A549 (cell line): ENCODE data around the gene TFF1. TPM values are rescaled to one million over a fixed set of nuclear protein-coding genes. Genes with fewer than 3 reads are reported as not detected.

ENCODE experiments used
- ATAC-seq, 2 experiments: fragments of 200-7000 bp in 1 of 2; fragments of >200 bp in 1 of 2; cut with Nextera tagmentation in 1 of 2; cut with Tn5 transposase in 1 of 2; 3 replicates each; pipeline versions ENCODE4 v1.8.0 to v1.9.1; 2018 to 2020; ENCODE audit warnings: mild to moderate bottlenecking in 1 of 2, moderate library complexity in 1 of 2
- CTCF ChIA-PET: fragments of 300-600 bp; sonication (Branson Sonifier 250); formaldehyde crosslinking; extraction: SDS; loops from one replicate; lab custom pipeline; 2021; ENCODE audit warnings: antibody characterized with exemption, inconsistent platforms; lab: Yijun Ruan, JAX
- POLR2A ChIA-PET: fragments of 350-600 bp; formaldehyde crosslinking; extraction: SDS; loops from one replicate; lab custom pipeline; 2021; ENCODE audit warnings: antibody characterized with exemption, inconsistent platforms; lab: Yijun Ruan, JAX
- DNase-seq, 2 experiments: peaks; one replicate each; pipeline versions ENCODE4 v3.0.0 to v3.0.0-alpha.2; 2011 to 2016; ENCODE audit warnings: low read depth in 1 of 2, low spot score in 1 of 2
- FAIRE-seq: peaks from 2 replicates; lab custom pipeline; 2011; peaks lifted over from hg19 to GRCh38; lab: Jason Lieb, UNC
- H3K27ac ChIP-seq, 2 experiments: fragments of >200 bp; sonication (Bioruptor Twin); formaldehyde crosslinking; 3 replicates each; pipeline ENCODE4 v1.5.1; 2016 to 2017
- H3K4me1 ChIP-seq: fragments of >200 bp; sonication (Bioruptor Twin); formaldehyde crosslinking; 3 replicates; pipeline ENCODE4 v1.6.1; 2016
- H3K4me2 ChIP-seq: fragments of >200 bp; sonication (Bioruptor Twin); formaldehyde crosslinking; 3 replicates; pipeline ENCODE4 v1.6.1; 2016
- H3K4me3 ChIP-seq: fragments of >200 bp; sonication (Bioruptor Twin); formaldehyde crosslinking; 3 replicates; pipeline ENCODE4 v1.5.1; 2016
- H3K9me3 ChIP-seq: fragments of >200 bp; sonication (Bioruptor Twin); formaldehyde crosslinking; 3 replicates; pipeline ENCODE4 v1.6.1; 2016
- EP300 ChIP-seq, 2 experiments: fragments of >200 bp; sonication (Bioruptor Twin); formaldehyde crosslinking; IDR thresholded peaks; 2 replicates in 1 of 2; 3 replicates in 1 of 2; pipeline ENCODE4 v1.6.1; 2016 to 2017
- FOSL2 ChIP-seq, 2 experiments: fragments of 450-650 bp in 1 of 2; fragments of >200 bp in 1 of 2; sonication (Bioruptor Twin) in 1 of 2; formaldehyde crosslinking; IDR thresholded peaks; 2 replicates each; pipeline versions ENCODE4 v1.5.0 to v1.6.1; 2016 to 2020; ENCODE audit warnings: mild to moderate bottlenecking in 1 of 2, moderate library complexity in 1 of 2
- FOXS1 ChIP-seq: fragments of 250-450 bp; sonication (Bioruptor Pico); IDR thresholded peaks from 2 replicates; pipeline ENCODE4 v1.5.0; 2020; ENCODE audit warnings: mild to moderate bottlenecking, moderate library complexity
- GATA3 ChIP-seq: IDR thresholded peaks from 2 replicates; pipeline ENCODE4 v1.6.1; 2012; ENCODE audit warnings: borderline replicate concordance
- HOXB5 ChIP-seq: fragments of 250-450 bp; sonication (Bioruptor Pico); IDR thresholded peaks from 2 replicates; pipeline ENCODE4 v1.5.0; 2020; ENCODE audit warnings: mild to moderate bottlenecking, moderate library complexity
- JUNB ChIP-seq: fragments of >200 bp; sonication (Bioruptor Twin); formaldehyde crosslinking; IDR thresholded peaks from 2 replicates; pipeline ENCODE4 v1.6.1; 2016
- KDM5A ChIP-seq: fragments of 200-600 bp; sonication (generic); IDR thresholded peaks from 2 replicates; pipeline ENCODE4 v1.6.1; 2016; ENCODE audit warnings: antibody characterized with exemption, mild to moderate bottlenecking
- NPAS2 ChIP-seq: fragments of 250-450 bp; sonication (Bioruptor Pico); IDR thresholded peaks from 2 replicates; pipeline ENCODE4 v1.8.0; 2022; ENCODE audit warnings: mild to moderate bottlenecking, moderate library complexity, borderline replicate concordance
- POLR2A ChIP-seq: IDR thresholded peaks from 2 replicates; pipeline ENCODE4 v1.6.1; 2012; ENCODE audit warnings: mild to moderate bottlenecking, low read length
- RARB ChIP-seq: fragments of 250-450 bp; sonication (Bioruptor Pico); IDR thresholded peaks from 2 replicates; pipeline ENCODE4 v1.8.0; 2021; ENCODE audit warnings: mild to moderate bottlenecking, moderate library complexity
- RFX5 ChIP-seq: fragments of 450-650 bp; IDR thresholded peaks from 2 replicates; pipeline ENCODE4 v1.7.1; 2014; ENCODE audit warnings: antibody characterized with exemption, mild to moderate bottlenecking, moderate library complexity
- SREBF2 ChIP-seq: fragments of 450-650 bp; IDR thresholded peaks from 2 replicates; pipeline ENCODE4 v1.6.1; 2014; ENCODE audit warnings: mild to moderate bottlenecking, moderate library complexity
- ZSCAN20 ChIP-seq: fragments of 250-450 bp; sonication (Bioruptor Pico); IDR thresholded peaks from 2 replicates; pipeline ENCODE4 v1.8.0; 2022; ENCODE audit warnings: mild to moderate bottlenecking, moderate library complexity
- WGBS: methylation state at CpG from one replicate; pipeline ENCODE4 v1.1.6; 2017; ENCODE audit errors: missing lambda C conversion rate; 5-methylcytosine and 5-hydroxymethylcytosine counted together
- polyA plus RNA-seq, 4 experiments: library from polyadenylated mRNA; depleted of rRNA in 3 of 4; stranded (reverse); fragments of >200 nt; fragmentation: RNase III in 1 of 4; extraction: RNeasy Plus Mini Kit Qiagen cat#74134 plus additional on column Dnase treatment in 1 of 4; gene quantifications; 2 replicates in 3 of 4; 3 replicates in 1 of 4; pipeline ENCODE4 v1.2.3, GENCODE V29; 2011 to 2017
- TF ChIP-seq, protein P1 (sequence below): IDR thresholded peaks from 2 replicates; pipeline ENCODE4 v1.6.1; 2012; ENCODE audit warnings: low read depth, borderline replicate concordance
- TF ChIP-seq, protein P2 (sequence below): fragments of 200-600 bp; sonication (generic); IDR thresholded peaks from 2 replicates; pipeline ENCODE4 v1.6.1; 2016; ENCODE audit warnings: antibody characterized with exemption, mild to moderate bottlenecking, moderate library complexity
- TF ChIP-seq, protein P3 (sequence below): IDR thresholded peaks from 2 replicates; pipeline ENCODE4 v1.6.1; 2012
- TF ChIP-seq, protein P4 (sequence below): fragments of 250-450 bp; sonication (Bioruptor Pico); IDR thresholded peaks from 2 replicates; pipeline ENCODE4 v1.5.0; 2020; ENCODE audit warnings: low read depth, mild to moderate bottlenecking, moderate library complexity

Gene TFF1
- polyA plus RNA-seq, 2 of the 4 experiments (the other 2 are of a cell fraction): 1.0 to 5.8 TPM

DNA sequence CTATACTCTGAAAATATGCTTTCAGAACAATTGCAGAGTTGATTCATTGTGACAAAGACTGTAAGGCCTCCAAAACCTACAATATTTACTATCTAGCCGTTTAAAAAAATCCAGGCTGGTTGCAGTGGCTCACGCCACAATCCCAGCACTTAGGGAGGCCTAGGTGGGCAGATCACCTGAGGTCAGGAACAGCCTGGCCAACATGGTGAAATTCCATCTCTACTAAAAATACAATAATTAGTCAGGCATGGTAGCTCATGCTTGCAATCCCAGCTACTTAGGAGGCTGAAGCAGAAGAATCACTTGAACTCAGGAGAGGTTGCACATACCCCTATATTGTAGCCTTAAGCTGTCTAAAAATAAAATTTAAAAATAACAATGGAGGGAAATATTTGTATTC lies 10.3 kb downstream of the TFF1 start:
- POLR2A ChIA-PET: no interaction called here
- Histone ChIP-seq H3K27ac (no peak overlapping the region), H3K4me3 (no peak overlapping the region), H3K4me1 (no peaks in the 10 kb centered on the region), H3K4me2 (no peak overlapping the region), H3K9me3 (no peaks in the 10 kb centered on the region)
- TF ChIP-seq HOXB5 (CRISPR knock-in tag) (no peak), POLR2A (no peak), RARB (no peak), RFX5 (no peak), NPAS2 (CRISPR knock-in tag) (no peak)
- TF ChIP-seq, protein P1, sequence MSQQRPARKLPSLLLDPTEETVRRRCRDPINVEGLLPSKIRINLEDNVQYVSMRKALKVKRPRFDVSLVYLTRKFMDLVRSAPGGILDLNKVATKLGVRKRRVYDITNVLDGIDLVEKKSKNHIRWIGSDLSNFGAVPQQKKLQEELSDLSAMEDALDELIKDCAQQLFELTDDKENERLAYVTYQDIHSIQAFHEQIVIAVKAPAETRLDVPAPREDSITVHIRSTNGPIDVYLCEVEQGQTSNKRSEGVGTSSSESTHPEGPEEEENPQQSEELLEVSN: no peak
- ATAC-seq (no peak), FAIRE-seq (no peak), DNase-seq (no peak)
- WGBS: 42% methylated on average over 2 of the region's 2 CpGs
- CTCF ChIA-PET: no interaction called here

DNA sequence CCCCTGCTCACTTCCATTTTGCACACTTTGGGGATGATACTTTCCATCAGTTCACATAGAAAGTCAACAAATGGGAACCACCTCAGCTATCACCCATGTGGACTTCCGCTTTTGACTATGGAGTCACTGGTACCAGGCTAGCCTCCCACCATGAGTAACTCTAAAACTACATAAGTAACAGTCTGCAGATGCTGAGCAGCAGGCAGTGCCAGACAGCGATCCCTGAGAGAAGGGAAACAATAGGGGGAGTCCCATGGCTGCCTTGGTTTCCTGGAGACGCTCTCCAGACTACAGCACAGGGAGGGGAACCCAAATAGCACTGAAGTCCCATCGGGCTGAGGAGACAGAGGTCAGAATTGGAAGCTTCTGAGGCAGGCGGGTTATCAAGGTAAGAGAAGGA lies 12.7 kb downstream of the TFF1 start:
- Histone ChIP-seq H3K27ac (no peak overlapping the region), H3K4me3 (no peak overlapping the region), H3K9me3 (no peaks in the 10 kb centered on the region), H3K4me2 (no peak overlapping the region), H3K4me1 (no peaks in the 10 kb centered on the region)
- ChIA-PET POLR2A (no interaction called here), CTCF (interaction anchor here (1.5 kb wide), 1 partner anchor 96 kb away, joined by 3 read pairs; no protein-coding TSS in a partner anchor)
- 48% methylated on average over 5 of the region's 5 CpGs for WGBS
- DNase-seq: no peak
- no peak for FAIRE-seq
- TF ChIP-seq EP300 (IDR thresholded peaks at IDR 0.05): no peak
- TF ChIP-seq GATA3: no peak
- no peak for TF ChIP-seq FOXS1
- TF ChIP-seq RARB: no peak
- no peak for TF ChIP-seq SREBF2
- TF ChIP-seq, protein P2, sequence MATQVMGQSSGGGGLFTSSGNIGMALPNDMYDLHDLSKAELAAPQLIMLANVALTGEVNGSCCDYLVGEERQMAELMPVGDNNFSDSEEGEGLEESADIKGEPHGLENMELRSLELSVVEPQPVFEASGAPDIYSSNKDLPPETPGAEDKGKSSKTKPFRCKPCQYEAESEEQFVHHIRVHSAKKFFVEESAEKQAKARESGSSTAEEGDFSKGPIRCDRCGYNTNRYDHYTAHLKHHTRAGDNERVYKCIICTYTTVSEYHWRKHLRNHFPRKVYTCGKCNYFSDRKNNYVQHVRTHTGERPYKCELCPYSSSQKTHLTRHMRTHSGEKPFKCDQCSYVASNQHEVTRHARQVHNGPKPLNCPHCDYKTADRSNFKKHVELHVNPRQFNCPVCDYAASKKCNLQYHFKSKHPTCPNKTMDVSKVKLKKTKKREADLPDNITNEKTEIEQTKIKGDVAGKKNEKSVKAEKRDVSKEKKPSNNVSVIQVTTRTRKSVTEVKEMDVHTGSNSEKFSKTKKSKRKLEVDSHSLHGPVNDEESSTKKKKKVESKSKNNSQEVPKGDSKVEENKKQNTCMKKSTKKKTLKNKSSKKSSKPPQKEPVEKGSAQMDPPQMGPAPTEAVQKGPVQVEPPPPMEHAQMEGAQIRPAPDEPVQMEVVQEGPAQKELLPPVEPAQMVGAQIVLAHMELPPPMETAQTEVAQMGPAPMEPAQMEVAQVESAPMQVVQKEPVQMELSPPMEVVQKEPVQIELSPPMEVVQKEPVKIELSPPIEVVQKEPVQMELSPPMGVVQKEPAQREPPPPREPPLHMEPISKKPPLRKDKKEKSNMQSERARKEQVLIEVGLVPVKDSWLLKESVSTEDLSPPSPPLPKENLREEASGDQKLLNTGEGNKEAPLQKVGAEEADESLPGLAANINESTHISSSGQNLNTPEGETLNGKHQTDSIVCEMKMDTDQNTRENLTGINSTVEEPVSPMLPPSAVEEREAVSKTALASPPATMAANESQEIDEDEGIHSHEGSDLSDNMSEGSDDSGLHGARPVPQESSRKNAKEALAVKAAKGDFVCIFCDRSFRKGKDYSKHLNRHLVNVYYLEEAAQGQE: no peak
- TF ChIP-seq FOSL2 (IDR thresholded peaks at IDR 0.05): no peak
- TF ChIP-seq FOSL2 (CRISPR knock-in tag; IDR thresholded peaks at IDR 0.05): no peak
- ATAC-seq: no peak

DNA sequence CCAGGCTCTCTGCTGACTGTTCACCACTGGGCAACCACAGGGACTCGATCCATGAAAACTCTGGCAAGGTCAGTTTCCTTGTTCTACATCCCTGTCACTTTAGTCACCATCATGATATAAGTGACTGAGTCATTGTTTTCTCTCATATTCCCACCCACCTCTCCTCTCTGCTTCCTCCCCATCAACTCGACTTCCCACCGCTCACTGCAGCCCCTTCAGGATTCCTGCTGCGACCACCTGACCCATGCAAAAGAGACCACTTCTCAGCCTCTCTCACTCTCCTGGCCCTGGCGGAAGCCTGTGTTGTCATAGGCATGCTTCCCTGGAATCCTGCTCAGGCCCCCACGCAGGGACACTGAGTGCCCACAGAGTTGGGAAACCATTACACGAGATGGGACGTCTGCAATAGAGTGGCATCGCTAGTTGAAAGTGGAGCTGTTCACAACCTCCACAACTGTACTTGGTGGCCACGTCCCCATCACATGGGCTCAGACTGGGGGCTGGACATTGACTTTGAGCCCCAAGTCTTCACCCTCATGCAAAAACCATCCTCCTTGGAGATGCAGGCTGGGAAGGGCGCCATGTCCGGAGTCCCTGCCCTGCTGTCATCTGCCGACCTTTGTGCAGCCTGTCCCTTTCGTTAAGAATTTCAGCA lies 13.8 kb downstream of the TFF1 start:
- TF ChIP-seq, protein P3, sequence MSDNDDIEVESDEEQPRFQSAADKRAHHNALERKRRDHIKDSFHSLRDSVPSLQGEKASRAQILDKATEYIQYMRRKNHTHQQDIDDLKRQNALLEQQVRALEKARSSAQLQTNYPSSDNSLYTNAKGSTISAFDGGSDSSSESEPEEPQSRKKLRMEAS: no peak
- TF ChIP-seq, protein P4, sequence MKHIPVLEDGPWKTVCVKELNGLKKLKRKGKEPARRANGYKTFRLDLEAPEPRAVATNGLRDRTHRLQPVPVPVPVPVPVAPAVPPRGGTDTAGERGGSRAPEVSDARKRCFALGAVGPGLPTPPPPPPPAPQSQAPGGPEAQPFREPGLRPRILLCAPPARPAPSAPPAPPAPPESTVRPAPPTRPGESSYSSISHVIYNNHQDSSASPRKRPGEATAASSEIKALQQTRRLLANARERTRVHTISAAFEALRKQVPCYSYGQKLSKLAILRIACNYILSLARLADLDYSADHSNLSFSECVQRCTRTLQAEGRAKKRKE (CRISPR knock-in tag): no peak
- TF ChIP-seq NPAS2 (CRISPR knock-in tag) (no peak), ZSCAN20 (CRISPR knock-in tag) (no peak), KDM5A (no peak), JUNB (no peak)
- POLR2A ChIA-PET: no interaction called here
- CTCF ChIA-PET: no interaction called here
- 77% methylated on average over 13 of the region's 14 CpGs for WGBS
- H3K9me3 ChIP-seq: no peaks in the 10 kb centered on the region
- no peak overlapping the region for H3K4me3 ChIP-seq
- ATAC-seq: no peak
- no peak overlapping the region for H3K4me2 ChIP-seq
- FAIRE-seq: no peak
- H3K4me1 ChIP-seq: no peaks in the 10 kb centered on the region
- DNase-seq: no peak
- no peak overlapping the region for H3K27ac ChIP-seq
